Neural cell (in vitro differentiated cells): ENCODE results near the gene PEX3. TPM values are rescaled to one million over a fixed set of nuclear protein-coding genes. Genes with fewer than 3 reads are reported as not detected.

Experiments
- H2AFZ ChIP-seq: fragments of 200-600, 300-800 bp; sonication (generic), shearing (Covaris generic); 2 replicates; pipeline ENCODE4 v1.6.0; 2014; ENCODE audit warnings: low read depth, mild to moderate bottlenecking, antibody characterized with exemption, low read length, moderate library complexity
- H3F3A ChIP-seq: fragments of 200-600 bp; shearing (Covaris generic); 2 replicates; pipeline ENCODE4 v1.6.1; 2016; ENCODE audit warnings: mild to moderate bottlenecking, moderate library complexity, mixed read lengths, antibody characterized with exemption, low read length; ENCODE audit not compliant: insufficient read depth, poor library complexity, severe bottlenecking
- H3K27ac ChIP-seq: fragments of 200-600, 300-800 bp; sonication (generic), shearing (Covaris generic); 2 replicates; pipeline ENCODE4 v1.5.1; 2014; ENCODE audit warnings: mild to moderate bottlenecking, low read length, moderate library complexity
- H3K27me3 ChIP-seq: fragments of 300-800, 200-600 bp; sonication (generic), shearing (Covaris generic); 2 replicates; pipeline ENCODE4 v1.6.0; 2014; ENCODE audit warnings: mild to moderate bottlenecking, low read depth, low read length, moderate library complexity; ENCODE audit not compliant: insufficient read depth
- H3K36me3 ChIP-seq: fragments of 300-800, 200-600 bp; sonication (generic), shearing (Covaris generic); 2 replicates; pipeline ENCODE4 v1.5.1; 2014; ENCODE audit warnings: mild to moderate bottlenecking, antibody characterized with exemption, low read length, moderate library complexity; ENCODE audit not compliant: insufficient read depth
- H3K4me2 ChIP-seq: fragments of 300-800, 200-600 bp; sonication (generic), shearing (Covaris generic); 2 replicates; pipeline ENCODE4 v1.6.0; 2014; ENCODE audit warnings: mild to moderate bottlenecking, low read length
- H3K4me3 ChIP-seq: fragments of 300-800, 200-600 bp; sonication (generic), shearing (Covaris generic); 2 replicates; pipeline ENCODE4 v1.5.1; 2014; ENCODE audit warnings: mild to moderate bottlenecking, low read length, moderate library complexity
- H3K79me2 ChIP-seq: fragments of 200-600 bp; shearing (Covaris generic); replicated peaks from 2 replicates; pipeline ENCODE4 v1.6.0; 2014; ENCODE audit warnings: mild to moderate bottlenecking, low read length, moderate library complexity; ENCODE audit not compliant: insufficient read depth
- H3K9ac ChIP-seq: fragments of 300-800, 200-600 bp; sonication (generic), shearing (Covaris generic); 2 replicates; pipeline ENCODE4 v1.6.1; 2016; ENCODE audit warnings: mild to moderate bottlenecking, low read length, mixed read lengths
- H3K9me2 ChIP-seq: fragments of 200-600 bp; shearing (Covaris generic); 2 replicates; pipeline ENCODE4 v1.6.1; 2016; ENCODE audit warnings: mild to moderate bottlenecking, low read length, mixed read lengths; ENCODE audit not compliant: insufficient read depth
- H3K9me3 ChIP-seq: fragments of 200-600, 300-800 bp; sonication (generic), shearing (Covaris generic); 2 replicates; pipeline ENCODE4 v1.6.1; 2016; ENCODE audit warnings: mild to moderate bottlenecking, mixed run types, low read length, moderate library complexity, mixed read lengths
- H4K20me1 ChIP-seq: fragments of 200-600 bp; shearing (Covaris generic); 2 replicates; pipeline ENCODE4 v1.6.1; 2016; ENCODE audit warnings: mild to moderate bottlenecking, mixed run types; ENCODE audit not compliant: insufficient read depth
- CTCF ChIP-seq: fragments of 450-650 bp; IDR thresholded peaks from 2 replicates; pipeline ENCODE4 v1.5.1; 2014; ENCODE audit warnings: antibody characterized with exemption, mild to moderate bottlenecking, moderate library complexity; ENCODE audit not compliant: poor library complexity, severe bottlenecking
- EP300 ChIP-seq: fragments of 450-650 bp; conservative IDR thresholded peaks from 2 replicates; pipeline ENCODE4 v1.6.1; 2014; ENCODE audit warnings: antibody characterized with exemption, mild to moderate bottlenecking, moderate library complexity; ENCODE audit not compliant: poor library complexity, severe bottlenecking
- EZH2 ChIP-seq: fragments of 200-600, 300-800 bp; shearing (Covaris generic), sonication (generic); IDR thresholded peaks from 2 replicates; pipeline ENCODE4 v1.6.1; 2014; ENCODE audit warnings: antibody characterized with exemption, low read length, borderline replicate concordance, mild to moderate bottlenecking; ENCODE audit not compliant: insufficient read depth, poor library complexity, severe bottlenecking
- MXI1 ChIP-seq: fragments of 450-650 bp; conservative IDR thresholded peaks from 2 replicates; pipeline ENCODE4 v1.6.1; 2014; ENCODE audit warnings: antibody characterized with exemption, mild to moderate bottlenecking; ENCODE audit not compliant: poor library complexity, severe bottlenecking
- POLR2AphosphoS5 ChIP-seq: IDR thresholded peaks from 2 replicates; pipeline ENCODE4 v1.6.1; 2012
- RAD21 ChIP-seq: fragments of 450-650 bp; conservative IDR thresholded peaks from 2 replicates; pipeline ENCODE4 v1.6.1; 2014; ENCODE audit warnings: antibody characterized with exemption, mild to moderate bottlenecking, moderate library complexity
- REST ChIP-seq: IDR thresholded peaks from 2 replicates; pipeline ENCODE4 v1.6.1; 2012; ENCODE audit warnings: borderline replicate concordance
- SMC3 ChIP-seq: fragments of 450-650 bp; conservative IDR thresholded peaks from 2 replicates; pipeline ENCODE4 v1.6.1; 2014; ENCODE audit warnings: antibody characterized with exemption, mild to moderate bottlenecking, moderate library complexity; ENCODE audit not compliant: poor library complexity
- TAF1 ChIP-seq: IDR thresholded peaks from 2 replicates; pipeline ENCODE4 v1.6.1; 2012; ENCODE audit warnings: low read depth
- polyA plus RNA-seq: library from polyadenylated mRNA; depleted of rRNA; stranded (reverse); fragments of >200 nt; gene quantifications from 2 replicates; pipeline ENCODE4 v1.2.3, GENCODE V29; 2014

The PEX3 gene
- polyA plus RNA-seq, 1 donor from 2014 or later = 37.9 TPM

- Histone ChIP-seq H3K4me2 (no peak overlapping the region), H3K79me2 (no peaks in the 10 kb centered on the region), H3K27ac (no peak overlapping the region), H4K20me1 (no peaks in the 10 kb centered on the region), H3K36me3 (no peaks in the 10 kb centered on the region), H3K9me2 (no peaks in the 10 kb centered on the region), H3F3A (no peaks in the 10 kb centered on the region), H3K9me3 (no peaks in the 10 kb centered on the region), H2AFZ (no peak overlapping the region), H3K27me3 (no peaks in the 10 kb centered on the region), H3K9ac (no peak overlapping the region), H3K4me3 (no peak overlapping the region)
- TF ChIP-seq CTCF (no peak), SMC3 (no peak), EZH2 (no peak), TAF1 (no peak), RAD21 (no peak), POLR2AphosphoS5 (no peak), EP300 (no peak), MXI1 (no peak)
Observed at GRCh38 chr6:143506199-143506598, 55.6 kb downstream of the PEX3 start.

- Histone ChIP-seq H2AFZ (no peak overlapping the region), H3K9me2 (no peaks in the 10 kb centered on the region), H3K4me3 (no peak overlapping the region), H3K36me3 (no peaks in the 10 kb centered on the region), H3F3A (no peaks in the 10 kb centered on the region), H3K27ac (no peak overlapping the region), H3K4me2 (no peak overlapping the region), H3K9me3 (no peaks in the 10 kb centered on the region), H3K27me3 (no peaks in the 10 kb centered on the region), H3K79me2 (no peaks in the 10 kb centered on the region), H4K20me1 (no peaks in the 10 kb centered on the region), H3K9ac (no peak overlapping the region)
- TF ChIP-seq POLR2AphosphoS5 (no peak), SMC3 (no peak), EZH2 (no peak), CTCF (no peak), REST (no peak)
Observed at GRCh38 chr6:143506620-143507019, 56.0 kb downstream of the PEX3 start.
